ENCODE measurements around the gene FKBP4. TPM values are rescaled to one million over a fixed set of nuclear protein-coding genes. Genes with fewer than 3 reads are reported as not detected.

FKBP4 gene
- total and polyA plus RNA-seq, 9 of the 15 experiments (the other 6 are each of a cell fraction or from before 2014, with no cell fraction given), result 16.3 to 154 (median 90.1) TPM

DNA sequence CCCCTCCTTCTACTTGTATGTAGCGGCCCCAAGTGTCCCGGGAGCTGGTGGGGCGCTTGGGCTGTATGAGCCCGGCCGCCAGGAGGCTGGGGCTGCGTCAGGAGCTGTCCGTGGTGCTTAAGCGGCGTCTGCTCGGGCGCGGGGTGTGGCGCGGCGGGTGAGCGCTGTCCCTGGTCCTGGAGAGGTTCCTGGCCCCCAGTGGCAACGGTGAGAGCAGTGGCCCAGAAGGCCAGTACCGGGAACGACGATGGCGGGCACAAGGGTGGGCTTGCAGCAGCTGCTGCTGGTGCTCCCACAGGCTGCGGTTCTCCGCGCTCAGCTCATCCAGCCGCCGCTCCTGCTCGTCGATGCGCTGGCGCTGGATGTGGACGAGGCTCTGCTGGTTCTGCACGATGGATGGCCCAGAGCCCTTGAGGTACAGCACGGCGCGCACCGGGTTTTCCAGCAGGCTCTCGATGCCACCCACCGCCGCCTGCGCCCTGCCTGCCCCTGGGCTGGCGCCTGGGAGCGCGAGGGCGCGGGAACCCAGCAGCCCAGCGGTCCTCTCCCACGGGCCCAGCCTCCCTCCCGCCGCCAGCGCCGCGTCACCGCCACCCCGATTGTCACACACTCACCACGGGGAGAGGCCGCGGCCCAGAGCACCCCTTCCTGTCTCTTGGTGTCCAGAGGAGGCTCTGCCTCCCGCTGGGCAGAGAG is 41.9 kb upstream of the FKBP4 start (continued):
- TF ChIP-seq FOXJ2 (tag; IDR thresholded peaks at IDR 0.05), result no peak
- TF ChIP-seq, protein P1, sequence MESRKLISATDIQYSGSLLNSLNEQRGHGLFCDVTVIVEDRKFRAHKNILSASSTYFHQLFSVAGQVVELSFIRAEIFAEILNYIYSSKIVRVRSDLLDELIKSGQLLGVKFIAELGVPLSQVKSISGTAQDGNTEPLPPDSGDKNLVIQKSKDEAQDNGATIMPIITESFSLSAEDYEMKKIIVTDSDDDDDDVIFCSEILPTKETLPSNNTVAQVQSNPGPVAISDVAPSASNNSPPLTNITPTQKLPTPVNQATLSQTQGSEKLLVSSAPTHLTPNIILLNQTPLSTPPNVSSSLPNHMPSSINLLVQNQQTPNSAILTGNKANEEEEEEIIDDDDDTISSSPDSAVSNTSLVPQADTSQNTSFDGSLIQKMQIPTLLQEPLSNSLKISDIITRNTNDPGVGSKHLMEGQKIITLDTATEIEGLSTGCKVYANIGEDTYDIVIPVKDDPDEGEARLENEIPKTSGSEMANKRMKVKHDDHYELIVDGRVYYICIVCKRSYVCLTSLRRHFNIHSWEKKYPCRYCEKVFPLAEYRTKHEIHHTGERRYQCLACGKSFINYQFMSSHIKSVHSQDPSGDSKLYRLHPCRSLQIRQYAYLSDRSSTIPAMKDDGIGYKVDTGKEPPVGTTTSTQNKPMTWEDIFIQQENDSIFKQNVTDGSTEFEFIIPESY (CRISPR knock-in tag; IDR thresholded peaks at IDR 0.05), result peak; percentile 85
- TF ChIP-seq NFIC (IDR thresholded peaks at IDR 0.05), result peak; percentile 78
- no peak for TF ChIP-seq SMARCB1 (IDR thresholded peaks at IDR 0.05; ENCODE audit: insufficient read length, low read depth)
- TF ChIP-seq E2F4 (CRISPR knock-in tag; IDR thresholded peaks at IDR 0.05; ENCODE audit: low read depth), result peak; percentile 90
- TF ChIP-seq ZNF511 (CRISPR knock-in tag; IDR thresholded peaks at IDR 0.05), result peak; percentile 100
- TF ChIP-seq TGIF2 (CRISPR knock-in tag; IDR thresholded peaks at IDR 0.05), result peak; percentile 99
- TF ChIP-seq THAP7 (CRISPR knock-in tag; IDR thresholded peaks at IDR 0.05), result no peak
- 0 out of 2 replicates have a peak, but pooled peaks have one; percentile 26 for TF ChIP-seq ZNF175 (CRISPR knock-in tag; IDR thresholded peaks at IDR 0.05; ENCODE audit: low read depth)
- TF ChIP-seq FUS (optimal IDR thresholded peaks at IDR 0.05; ENCODE audit: low read depth, low read length), result no peak
- TF ChIP-seq, protein P2, sequence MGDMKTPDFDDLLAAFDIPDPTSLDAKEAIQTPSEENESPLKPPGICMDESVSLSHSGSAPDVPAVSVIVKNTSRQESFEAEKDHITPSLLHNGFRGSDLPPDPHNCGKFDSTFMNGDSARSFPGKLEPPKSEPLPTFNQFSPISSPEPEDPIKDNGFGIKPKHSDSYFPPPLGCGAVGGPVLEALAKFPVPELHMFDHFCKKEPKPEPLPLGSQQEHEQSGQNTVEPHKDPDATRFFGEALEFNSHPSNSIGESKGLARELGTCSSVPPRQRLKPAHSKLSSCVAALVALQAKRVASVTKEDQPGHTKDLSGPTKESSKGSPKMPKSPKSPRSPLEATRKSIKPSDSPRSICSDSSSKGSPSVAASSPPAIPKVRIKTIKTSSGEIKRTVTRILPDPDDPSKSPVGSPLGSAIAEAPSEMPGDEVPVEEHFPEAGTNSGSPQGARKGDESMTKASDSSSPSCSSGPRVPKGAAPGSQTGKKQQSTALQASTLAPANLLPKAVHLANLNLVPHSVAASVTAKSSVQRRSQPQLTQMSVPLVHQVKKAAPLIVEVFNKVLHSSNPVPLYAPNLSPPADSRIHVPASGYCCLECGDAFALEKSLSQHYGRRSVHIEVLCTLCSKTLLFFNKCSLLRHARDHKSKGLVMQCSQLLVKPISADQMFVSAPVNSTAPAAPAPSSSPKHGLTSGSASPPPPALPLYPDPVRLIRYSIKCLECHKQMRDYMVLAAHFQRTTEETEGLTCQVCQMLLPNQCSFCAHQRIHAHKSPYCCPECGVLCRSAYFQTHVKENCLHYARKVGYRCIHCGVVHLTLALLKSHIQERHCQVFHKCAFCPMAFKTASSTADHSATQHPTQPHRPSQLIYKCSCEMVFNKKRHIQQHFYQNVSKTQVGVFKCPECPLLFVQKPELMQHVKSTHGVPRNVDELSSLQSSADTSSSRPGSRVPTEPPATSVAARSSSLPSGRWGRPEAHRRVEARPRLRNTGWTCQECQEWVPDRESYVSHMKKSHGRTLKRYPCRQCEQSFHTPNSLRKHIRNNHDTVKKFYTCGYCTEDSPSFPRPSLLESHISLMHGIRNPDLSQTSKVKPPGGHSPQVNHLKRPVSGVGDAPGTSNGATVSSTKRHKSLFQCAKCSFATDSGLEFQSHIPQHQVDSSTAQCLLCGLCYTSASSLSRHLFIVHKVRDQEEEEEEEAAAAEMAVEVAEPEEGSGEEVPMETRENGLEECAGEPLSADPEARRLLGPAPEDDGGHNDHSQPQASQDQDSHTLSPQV (IDR thresholded peaks at IDR 0.05), result no peak
- TF ChIP-seq POLR3A (IDR thresholded peaks at IDR 0.05; ENCODE audit: borderline replicate concordance, extremely low read depth, insufficient read depth, insufficient read length), result no peak
- TF ChIP-seq FOXM1 (IDR thresholded peaks at IDR 0.05; ENCODE audit: low read depth), result no peak
- peak; percentile 92; the same call in 1 of the 2 replicates for TF ChIP-seq FOXM1 (CRISPR knock-in tag; IDR thresholded peaks at IDR 0.05; ENCODE audit: low read depth)
- peak; percentile 49; the same call in 1 of the 2 replicates for TF ChIP-seq ATF1 (CRISPR knock-in tag; IDR thresholded peaks at IDR 0.05)
- TF ChIP-seq ATF1 (tag; IDR thresholded peaks at IDR 0.05), result no peak
- TF ChIP-seq, protein P3, sequence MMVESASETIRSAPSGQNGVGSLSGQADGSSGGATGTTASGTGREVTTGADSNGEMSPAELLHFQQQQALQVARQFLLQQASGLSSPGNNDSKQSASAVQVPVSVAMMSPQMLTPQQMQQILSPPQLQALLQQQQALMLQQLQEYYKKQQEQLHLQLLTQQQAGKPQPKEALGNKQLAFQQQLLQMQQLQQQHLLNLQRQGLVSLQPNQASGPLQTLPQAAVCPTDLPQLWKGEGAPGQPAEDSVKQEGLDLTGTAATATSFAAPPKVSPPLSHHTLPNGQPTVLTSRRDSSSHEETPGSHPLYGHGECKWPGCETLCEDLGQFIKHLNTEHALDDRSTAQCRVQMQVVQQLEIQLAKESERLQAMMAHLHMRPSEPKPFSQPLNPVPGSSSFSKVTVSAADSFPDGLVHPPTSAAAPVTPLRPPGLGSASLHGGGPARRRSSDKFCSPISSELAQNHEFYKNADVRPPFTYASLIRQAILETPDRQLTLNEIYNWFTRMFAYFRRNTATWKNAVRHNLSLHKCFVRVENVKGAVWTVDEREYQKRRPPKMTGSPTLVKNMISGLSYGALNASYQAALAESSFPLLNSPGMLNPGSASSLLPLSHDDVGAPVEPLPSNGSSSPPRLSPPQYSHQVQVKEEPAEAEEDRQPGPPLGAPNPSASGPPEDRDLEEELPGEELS (CRISPR knock-in tag; IDR thresholded peaks at IDR 0.05; ENCODE audit: borderline replicate concordance), result peak; percentile 95; the same call in 1 of the 2 replicates
